ENCODE data around the gene CIRBP.

CIRBP gene

GRCh38 chr19:1269065-1269477 lies at the start of gene CIRBP:
TSS of gene CIRBP (plus strand) at chr19:1269332. CDS start at chr19:1270934, 1,602 bp downstream.
- DNase-seq (ENCODE audit: low spot score), result peak; percentile 98

- no peak for DNase-seq (ENCODE audit: low spot score)
These were observed 49.2 kb upstream of the CIRBP start for GRCh38 chr19:1219786-1220476.

- no peak for DNase-seq (ENCODE audit: low spot score)
These were observed 48.6 kb upstream of the CIRBP start for GRCh38 chr19:1220477-1220930.

- peak; percentile 82 for DNase-seq (ENCODE audit: low spot score)
These were observed 47.9 kb upstream of the CIRBP start for GRCh38 chr19:1220976-1221903.

DNA sequence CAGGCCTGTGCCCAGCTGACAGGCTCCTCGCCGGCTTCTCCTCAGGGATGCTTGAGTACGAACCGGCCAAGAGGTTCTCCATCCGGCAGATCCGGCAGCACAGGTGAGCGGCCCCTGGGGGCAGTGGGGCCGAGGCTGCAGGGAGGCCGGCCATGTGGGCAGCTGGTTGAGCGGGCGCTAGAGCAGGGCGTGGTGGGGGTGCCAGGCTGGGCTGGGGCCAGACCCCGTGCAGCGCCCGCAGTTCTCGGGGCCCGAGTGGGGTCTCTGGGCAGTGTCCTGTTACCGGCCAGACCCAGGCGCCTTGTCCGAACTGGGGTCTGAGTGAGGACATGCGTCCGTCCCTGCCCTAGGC lies 47.3 kb upstream of the CIRBP start:
- no peak for DNase-seq (ENCODE audit: low spot score)

GRCh38 chr19:1222394-1222793 lies 46.7 kb upstream of the CIRBP start:
- DNase-seq (ENCODE audit: low spot score), result no peak

GRCh38 chr19:1223018-1223855 lies 45.9 kb upstream of the CIRBP start:
- DNase-seq (ENCODE audit: low spot score), result no peak

DNA sequence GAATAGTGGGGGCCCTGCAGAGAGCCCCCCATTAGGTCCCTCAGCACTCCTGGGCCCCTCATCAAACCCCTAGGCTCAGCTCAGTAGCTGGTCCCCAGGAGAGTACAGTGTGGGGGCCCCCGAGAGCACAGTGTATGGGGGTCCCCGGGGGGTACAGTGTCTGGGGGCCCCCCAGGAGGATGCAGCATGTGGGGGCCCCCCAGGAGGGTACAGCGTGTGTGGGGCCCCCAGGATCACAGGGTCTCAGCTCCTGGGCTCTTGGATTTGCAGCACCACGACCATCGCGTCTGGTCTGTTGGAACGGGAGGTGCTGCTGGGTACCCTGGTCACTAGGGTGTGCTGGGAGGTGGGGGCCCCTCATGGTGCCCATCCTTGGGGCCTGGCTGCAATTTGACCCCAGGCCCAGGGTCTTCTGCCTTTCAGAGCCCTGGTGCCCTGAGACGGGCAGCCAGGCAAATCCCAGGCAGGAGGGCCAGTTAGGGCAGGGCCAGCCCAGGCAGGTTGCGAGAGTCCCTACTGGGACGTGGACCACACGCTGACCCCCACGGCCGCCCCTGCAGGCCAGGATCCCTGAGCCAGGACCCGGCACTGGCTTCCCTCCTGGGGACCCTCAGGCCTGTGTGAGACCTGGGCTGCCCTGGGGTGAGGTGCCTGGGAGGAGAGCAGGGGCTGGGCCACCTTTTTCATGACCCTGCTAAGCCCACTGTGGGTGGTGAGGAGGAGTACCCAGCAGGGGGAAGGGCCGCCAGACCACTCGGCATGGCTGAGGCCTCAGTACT lies 44.9 kb upstream of the CIRBP start:
- no peak for DNase-seq (ENCODE audit: low spot score)

- DNase-seq (ENCODE audit: low spot score), result no peak
These were observed 44.3 kb upstream of the CIRBP start for GRCh38 chr19:1224847-1225246.

DNA sequence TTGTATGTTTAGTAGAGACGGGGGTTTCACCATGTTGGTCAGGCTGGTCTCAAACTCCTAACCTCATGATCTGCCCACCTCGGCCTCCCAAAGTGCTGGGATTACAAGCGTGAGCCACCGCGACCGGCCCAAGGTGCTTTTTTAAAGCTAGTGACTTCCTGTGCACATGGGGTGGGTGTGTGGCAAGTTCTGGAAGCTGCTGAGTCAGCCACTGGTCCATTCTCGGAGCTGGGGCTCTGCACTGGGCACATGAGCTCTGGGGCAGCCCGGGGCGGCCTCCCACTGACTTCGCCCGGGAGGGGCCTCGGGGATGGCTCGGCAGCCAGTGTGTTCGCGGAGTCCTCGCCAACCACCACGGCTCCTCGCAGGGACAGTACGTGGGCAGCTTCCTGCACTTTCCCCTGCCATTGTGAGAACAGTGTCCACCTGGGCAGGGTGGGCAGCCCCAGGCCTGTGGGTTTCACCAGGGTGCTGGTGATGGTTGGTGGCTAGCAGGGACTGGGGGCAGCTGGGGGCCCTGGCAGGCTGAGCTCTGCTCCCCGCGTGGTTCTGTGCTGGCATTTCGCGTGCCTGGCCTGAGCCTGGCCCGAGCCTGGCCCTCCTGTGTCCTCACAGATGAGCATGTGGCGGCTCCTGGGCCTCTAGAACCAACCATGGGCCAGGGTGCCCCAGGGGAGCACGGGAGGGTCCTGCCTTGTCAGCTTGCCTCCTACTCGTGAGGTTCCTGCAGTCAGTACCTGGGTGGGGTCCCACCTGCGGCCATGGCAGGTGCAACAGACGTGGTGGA lies 43.5 kb upstream of the CIRBP start:
- no peak for DNase-seq (ENCODE audit: low spot score)

- no peak for DNase-seq (ENCODE audit: low spot score)
These were observed 43.0 kb upstream of the CIRBP start for GRCh38 chr19:1226227-1226518.

DNA sequence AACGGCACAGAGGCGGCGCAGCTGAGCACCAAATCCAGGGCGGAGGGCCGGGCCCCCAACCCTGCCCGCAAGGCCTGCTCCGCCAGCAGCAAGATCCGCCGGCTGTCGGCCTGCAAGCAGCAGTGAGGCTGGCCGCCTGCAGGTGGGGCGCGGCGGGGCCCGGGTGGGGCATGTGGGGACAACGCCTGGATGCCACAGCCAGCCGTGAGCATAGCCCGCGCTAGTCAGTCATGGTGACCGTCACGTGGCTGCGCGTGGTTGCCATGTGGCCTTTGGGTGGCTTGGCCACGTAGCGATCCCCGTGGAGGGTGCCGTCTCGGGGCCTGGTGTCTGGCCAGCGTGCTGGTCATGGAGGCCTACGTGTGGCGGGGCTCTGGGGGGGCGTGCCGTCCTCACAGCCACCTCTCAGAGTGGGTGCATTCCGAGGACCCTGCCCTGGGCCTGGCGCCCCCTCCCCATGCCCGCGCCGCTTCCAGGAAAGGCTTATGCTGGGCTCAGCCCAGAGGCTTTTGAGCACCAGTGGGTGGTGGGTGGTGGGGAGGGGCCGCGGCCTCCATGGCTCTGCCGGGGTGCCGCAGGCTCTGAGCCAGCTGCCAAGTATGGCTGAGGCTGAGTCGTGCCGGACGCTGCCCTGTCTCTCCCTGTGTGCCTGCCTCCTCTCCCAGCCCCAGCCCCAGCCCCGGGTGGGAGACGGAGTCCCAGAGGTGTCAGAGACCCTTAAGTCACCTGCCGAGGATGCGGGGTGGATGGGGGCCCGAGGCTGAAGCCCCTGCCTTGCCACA lies 42.4 kb upstream of the CIRBP start:
- no peak for DNase-seq (ENCODE audit: low spot score)

DNA sequence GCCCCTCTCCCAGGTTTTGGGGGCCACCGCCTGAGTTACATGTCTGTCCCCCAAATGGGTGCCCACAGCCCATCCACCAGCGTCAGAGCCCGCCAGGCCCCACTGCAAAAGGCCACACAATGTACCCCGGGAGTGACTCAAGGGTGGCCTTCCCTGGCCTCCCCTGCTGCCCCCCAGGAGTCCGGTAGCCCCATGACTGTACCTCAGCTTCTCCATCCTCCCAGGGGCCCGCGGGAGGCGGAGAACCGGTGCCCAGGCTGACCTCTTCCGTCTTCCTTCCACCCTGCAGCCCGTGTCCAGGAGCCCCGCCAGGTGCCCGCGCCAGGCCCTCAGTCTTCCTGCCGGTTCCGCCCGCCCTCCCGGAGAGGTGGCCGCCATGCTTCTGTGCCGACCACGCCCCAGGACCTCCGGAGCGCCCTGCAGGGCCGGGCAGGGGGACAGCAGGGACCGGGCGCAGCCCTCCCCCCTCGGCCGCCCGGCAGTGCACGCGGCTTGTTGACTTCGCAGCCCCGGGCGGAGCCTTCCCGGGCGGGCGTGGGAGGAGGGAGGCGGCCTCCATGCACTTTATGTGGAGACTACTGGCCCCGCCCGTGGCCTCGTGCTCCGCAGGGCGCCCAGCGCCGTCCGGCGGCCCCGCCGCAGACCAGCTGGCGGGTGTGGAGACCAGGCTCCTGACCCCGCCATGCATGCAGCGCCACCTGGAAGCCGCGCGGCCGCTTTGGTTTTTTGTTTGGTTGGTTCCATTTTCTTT lies 41.7 kb upstream of the CIRBP start:
- no peak for DNase-seq (ENCODE audit: low spot score)

- DNase-seq (ENCODE audit: low spot score), result no peak
These were observed 40.8 kb upstream of the CIRBP start for GRCh38 chr19:1228161-1228957.

GRCh38 chr19:1229056-1229923 lies 39.8 kb upstream of the CIRBP start:
- no peak for DNase-seq (ENCODE audit: low spot score)

DNA sequence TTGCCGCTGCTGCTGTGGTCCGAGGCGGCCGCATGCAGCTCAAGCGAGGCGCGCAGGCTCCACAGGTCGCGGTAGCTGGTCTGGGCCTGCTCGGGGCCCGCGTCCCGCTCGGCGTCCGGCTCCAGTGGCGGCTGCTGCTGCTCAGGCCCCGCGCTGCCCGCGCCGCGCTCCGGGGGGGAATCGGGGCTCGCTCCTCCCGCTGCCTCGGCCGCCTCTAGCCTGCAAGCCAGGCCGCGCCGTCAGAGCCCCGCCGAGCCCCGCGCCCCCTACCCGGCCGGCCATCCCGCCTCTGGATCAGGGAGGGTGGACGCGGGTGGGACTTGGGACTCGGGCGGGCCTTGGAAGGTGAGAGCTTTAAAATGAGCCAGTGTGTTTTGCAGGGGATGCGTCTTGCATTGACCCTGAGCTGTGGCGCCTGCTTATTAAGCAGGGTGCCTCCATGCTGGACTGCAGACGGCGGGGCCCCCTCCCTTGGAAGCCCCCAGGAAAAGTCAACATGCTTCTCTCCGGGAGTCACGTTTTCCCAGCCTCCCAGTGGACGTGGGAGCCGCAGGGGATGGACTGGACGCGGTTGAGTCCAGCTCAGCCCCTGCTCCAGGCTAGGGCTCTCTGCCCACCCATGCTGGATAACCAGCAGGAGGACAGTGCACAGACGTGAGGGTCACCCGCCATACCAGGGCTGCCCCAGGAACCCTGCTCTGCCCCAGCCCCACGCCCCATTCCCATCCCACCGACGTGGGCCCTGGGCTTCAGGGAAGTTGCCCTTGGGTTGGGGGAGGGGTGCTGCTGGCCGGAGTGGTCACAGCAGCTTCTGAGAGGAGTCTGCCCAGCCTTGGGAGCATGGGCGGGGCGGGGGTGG lies 39.0 kb upstream of the CIRBP start:
- no peak for DNase-seq (ENCODE audit: low spot score)
